Stimulated activated CD4-positive, alpha-beta T cell treated with anti-CD3 and anti-CD28 coated beads, Interleukin-1b, Interleukin-23, amount 100 ng/mL, for 24 hours (primary cell): ENCODE results near the gene JPH2.

Experiments used
- DNase-seq, 4 experiments: peaks; one replicate each; pipeline ENCODE4 v3.0.0-alpha.2; 2020; ENCODE audit warnings: low read depth in 4 of 4, low spot score in 1 of 4

JPH2 gene

DNA sequence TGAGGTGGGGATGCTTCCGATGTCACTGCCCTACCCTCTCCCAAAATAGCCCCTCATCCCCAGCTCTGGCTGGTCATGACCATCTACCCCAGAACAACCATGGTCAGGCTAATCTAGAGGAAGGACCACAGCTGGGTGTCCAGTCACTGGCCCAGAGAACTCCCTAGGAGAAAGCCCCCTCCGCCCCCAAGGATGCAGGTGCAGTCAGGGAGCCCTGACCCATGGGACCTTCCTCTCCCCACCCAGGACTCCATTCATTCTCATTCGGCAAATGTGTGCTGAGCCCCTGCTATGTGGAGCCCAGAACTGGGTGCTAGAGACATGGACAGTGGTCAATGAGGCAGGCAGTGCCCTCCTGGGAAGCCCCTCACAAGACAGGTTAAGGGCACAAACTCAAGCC, 60.5 kb downstream of the JPH2 start:
- DNase-seq: no peak

DNA sequence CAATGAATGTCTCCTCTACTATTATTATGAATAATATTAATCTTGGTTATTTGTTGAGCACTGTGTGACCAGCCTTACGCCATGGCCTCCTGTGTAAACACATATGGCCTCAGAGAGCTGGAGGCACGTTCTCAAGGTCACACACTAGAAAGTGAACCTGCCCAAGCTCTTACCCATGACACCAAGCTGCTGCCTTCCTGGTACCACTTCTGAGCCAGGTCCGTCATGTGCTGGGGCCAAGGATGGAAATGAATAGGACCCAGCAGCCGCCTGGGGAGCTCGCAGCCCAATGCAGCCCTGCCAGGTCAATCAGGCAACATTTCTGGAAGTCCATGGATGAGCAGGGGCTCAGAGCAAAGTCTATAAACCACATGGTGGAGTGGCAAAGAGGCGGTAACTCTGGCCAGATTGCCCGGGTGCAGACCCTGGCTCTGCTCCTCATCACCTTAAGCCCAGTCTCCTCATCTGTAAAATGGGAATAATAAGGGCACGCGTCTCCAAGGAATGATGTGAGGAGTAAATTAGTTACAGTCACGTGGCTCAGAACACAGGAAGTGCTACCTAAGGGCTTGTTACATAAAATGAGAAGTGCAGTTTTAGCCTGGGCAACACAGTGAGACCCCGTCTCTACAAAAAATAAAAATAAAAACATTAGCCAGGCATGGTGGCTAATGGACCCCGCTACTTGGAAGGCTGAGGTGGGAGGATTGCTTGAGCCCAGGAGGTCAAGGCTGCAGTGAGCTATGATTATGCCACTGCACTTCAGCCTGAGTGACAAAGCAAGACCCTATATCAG, 61.5 kb downstream of the JPH2 start:
- DNase-seq: no peak

DNA sequence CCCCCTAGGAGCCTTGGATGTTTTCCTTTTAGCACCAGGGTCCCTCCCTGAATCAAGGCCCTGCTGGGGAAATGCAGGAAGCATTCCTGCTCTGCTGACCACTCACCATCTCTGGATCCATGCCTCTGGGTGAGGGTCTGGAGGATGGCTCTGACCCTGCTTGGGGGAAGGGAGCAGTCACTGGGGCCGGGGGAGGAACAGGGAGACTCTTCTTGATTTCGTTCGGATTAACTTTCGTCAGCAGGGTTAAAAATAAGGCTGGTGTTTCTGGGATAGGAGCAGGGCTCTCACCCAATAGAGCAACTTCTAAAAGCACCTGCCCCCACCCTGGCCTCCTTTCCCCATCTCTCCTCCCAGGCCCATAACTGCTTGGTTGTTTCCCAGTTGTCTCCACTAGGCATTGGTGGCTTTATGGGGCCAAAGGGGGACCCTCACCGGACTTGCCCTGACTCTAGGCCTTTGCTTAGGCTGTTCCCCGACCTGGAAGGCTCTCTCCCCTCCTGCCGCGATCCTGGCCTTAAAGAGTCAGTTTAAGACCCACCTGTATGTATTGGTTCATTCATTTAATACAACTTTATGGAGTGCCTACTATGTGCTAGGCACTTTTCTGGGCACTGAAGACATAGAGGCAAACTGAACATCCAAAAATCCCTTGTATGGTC, 63.0 kb downstream of the JPH2 start:
- DNase-seq: no peak

DNA sequence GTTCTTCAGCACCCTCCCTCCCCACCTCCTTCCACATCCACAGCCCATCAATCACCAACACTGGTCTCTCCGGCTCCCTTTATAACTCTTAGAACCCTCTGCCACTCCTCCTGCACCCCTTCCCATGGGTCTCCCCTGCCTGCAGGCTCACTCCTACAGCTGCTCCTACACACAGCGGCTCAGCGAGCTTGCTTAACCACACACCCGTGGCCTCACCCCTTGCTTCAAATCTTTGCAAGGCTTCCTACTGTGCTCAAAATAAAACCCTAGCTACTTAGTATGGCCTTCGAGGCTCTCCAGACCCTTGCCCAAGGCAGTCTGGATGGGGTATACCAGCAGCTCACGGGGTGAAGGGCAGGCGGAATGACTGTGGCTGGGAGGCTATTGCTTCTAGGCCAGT, 63.7 kb downstream of the JPH2 start:
- no peak for DNase-seq

DNA sequence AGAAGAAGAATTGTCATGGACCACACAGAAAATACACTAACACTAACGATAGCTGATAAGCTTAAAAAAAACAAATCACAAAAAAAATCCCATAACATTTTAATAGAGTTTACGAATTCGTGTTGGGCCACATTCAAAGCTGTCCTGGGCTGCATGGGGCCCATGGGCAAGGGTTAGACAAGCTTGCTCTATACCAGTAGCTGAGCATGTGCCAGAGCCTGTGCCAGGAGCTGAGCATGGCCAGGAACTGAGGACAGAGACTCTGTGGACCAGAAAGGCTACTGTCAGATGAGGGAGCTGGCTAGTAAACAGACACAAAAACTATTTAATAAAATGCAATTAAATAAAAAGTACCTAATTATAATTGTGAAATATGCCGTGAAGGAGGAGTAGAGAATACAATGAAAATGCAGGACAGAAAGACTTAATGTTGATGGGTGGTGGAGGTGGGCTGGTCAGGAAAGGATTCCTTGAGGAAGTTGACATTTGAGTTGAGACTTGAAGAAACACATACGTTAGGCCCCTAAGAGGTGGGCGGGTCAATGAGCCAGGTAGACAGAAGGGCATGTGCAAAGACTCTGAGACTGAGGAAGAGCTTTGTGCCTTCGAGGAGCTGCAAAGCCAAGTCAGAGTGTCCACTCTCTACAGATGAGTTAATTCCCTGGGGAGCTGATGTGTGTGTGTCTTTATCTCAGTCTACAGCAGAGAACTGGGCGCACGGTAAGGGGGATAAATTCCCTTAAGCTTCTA, 66.1 kb downstream of the JPH2 start:
- no peak for DNase-seq

DNA sequence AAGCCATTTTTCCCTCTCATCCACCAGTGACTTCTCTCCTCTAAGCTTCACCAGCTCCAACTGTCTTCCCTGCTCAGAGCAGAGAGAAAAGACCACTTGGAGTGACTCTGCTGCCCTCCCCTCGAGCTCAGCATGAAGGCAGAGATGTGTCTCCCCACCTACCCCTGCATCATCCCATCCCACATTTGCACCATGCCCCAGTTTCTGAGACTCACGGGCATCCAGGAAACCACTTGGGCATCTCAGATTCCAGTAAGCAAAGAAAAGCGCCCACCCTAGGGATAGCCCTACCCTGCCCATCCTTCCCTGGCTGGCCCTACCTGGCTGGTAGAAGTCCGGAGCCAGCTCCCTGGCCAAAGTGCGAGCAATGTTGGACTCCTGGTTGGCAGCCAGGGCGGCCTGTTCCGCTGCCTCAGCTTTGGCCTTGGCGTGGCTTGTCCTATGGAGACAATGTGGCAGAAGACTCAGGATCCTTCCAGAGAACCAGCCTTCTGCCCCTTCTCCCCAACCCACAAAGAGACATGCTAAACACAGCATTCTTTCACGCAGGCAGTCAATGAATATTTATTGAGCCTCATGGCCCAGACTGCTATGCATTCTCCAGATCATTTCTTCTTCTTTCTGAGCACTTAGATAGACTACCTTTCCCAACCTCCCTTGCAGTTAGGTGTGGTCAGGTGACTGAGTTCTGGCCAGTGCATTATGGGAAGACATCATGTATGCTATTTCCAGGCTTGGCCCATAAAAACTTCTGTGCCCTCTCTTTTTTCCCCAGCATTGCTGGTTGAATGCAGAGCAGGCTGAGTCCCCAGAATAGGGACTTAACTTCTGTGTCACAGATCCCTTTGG, 68.6 kb downstream of the JPH2 start:
- DNase-seq: no peak

DNA sequence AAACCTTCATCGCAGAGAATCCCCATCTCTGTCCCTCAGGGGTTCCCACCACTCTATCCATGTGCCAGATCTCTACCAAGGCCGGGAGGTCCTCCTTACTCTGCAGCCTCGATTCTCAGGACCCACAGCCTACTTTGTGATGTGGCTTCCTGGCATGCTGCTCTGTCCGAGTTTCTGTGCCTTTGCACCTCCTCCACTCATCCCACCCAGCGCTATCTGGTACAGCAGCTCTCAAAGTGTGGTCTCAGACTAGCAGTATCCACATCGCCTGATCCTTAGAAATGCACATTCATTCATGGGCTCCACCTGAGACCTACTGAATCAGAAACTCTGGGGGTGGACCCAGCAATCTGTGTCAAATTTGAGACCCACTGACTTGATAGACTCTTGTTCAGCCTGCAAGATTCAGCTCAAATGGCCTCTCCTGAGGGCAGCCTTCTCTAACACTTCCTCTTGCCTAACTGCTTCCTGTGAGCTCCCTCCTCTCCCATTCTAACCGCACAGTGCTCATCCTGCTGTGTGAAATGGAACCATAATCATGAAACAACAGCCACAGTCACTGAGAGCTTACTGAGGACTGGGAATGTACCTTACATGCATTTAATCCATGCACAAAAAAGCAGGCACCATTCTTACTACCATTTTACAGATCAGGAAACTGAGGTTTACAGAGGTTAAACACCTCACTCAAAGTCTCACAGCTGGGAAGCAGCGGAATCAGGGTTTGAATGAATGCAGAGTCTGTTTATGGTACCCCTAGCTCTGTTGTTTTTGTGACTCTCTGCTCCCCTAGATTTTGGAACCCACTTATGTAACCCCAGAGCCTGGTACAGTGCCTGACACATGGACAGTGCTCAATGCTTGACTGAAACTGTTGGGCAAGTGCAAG, 69.4 kb downstream of the JPH2 start:
- no peak for DNase-seq

DNA sequence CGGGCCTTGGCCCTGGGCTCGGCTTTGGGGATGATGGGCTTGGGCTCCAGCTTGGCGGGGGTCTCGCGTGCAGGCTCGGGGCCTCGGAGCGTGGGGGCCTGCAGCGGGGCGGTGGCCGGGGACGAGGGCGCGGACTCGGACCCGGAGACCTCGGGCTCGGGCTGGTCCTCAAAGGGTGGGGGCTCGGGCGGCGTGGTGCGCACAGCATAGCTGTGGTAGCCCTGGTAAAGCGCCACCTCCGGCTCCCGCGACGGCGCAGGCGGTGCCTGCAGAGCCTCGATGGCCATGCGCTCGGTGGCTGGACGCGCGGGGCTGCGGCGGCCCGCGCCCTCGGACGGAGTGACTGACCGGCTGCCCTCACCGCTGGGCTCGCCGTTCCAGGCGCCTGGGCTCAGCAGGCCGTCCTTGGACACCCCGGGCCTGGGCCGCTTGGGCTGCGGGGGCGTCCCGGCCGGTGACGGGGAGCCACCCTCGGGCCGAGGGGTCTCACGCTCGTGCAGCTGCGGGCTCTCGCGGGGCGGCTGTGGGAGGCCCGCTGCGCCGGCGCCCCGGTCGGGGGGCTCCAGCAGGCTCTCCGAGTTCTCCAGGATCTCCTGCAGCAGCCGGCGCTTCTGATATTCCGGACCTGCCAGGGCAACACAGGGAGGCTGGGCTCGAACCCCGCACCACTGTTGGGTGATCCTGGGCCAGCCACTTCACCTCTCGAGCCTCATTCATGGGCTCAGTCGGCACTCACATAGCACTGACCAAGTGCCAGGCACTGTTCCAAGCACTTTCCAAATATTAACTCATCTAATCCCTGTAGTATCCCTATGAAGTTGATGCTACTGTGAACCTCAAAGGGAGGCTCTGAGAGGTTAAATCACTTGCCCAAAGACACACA, 71.0 kb downstream of the JPH2 start:
- DNase-seq: no peak

DNA sequence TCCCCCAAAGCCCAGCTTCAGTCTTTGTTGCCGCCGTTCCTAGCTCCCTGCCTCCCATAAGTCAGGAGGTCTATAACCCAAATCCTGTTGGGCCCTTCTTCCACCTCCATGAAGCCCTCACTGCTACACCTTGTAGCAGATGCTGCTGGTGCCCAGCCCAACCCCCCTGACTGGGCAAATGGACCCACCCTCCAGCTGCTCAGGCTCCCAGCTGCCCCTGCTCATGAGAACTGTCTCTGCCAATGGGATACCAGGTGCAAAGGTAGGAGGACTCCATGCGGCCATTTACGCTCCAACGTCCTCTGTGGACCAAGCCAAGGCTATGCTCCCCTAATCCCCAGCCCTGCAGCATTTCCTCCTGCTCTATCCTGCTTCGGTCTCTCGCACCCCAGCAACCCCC, 71.8 kb downstream of the JPH2 start:
- no peak for DNase-seq

DNA sequence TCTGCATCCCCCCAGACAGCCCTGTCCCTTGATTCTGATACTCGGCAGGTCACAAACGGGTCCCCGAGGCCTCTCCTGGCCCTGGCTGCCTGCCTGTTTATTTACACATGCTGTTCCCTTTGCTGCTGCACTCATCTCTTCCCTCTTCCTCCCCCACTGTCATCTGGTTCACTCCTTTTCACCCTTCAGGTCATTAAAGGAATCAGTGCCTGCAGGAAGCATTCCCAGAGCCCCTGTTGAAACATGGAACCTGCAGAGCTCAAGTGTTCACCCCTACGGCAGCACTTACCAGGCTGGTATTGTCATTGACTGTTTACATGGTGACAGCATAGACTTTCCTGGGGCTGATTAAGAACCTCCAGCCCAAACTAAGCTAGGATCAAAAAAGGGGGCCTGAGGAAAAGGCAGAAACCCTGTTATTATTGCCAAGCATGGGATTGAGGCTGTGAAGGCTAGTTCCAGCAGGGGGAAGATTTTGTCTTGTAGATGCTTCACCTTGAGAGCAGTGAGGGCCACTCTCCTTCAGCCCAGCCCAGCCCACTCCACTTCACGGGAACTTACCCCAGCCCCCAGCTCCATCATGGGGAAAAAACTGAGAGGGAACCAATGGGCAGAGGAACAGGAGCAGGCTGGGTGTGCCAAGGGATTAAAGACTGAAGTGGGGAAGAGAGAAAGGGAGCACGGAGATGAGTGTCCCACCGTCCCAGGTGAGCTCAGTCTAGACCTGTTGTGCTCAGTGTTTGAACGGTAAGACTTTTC, 73.2 kb downstream of the JPH2 start:
- no peak for DNase-seq

DNA sequence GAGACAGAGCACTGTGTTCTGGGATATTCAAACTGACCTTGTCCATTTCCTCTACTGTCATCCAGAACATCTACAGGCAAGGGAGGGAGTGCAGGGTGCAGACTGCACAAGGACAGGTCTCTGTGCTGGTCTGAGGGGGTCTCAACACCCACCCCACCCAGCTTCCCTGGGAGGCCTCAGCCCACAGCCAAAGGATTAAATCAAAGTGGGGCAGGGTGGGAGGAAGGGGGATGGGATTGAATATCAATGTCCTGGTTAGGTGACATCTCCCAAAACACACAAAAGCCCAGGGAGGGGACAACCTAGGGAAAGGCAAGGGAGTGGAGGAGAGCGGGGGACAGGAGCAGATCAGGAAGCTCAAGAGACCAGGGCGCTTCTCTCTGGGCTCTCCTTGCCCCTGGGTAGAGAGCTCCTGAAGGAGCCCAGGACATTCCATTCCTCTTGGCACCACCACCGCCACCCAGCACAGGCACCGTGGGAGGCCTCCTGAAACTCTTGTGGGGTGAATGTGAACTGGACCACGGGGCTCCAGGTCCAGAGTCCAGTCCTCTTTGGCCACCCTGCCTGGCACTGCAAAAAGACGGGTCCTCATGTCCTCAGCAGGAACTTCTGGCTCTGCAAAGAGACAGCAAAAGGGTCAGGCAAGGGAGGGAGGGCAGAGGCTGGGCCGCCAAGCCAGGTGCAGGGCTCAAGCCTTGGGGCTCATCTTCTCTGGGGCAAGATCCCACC, 73.9 kb downstream of the JPH2 start:
- DNase-seq: no peak

DNA sequence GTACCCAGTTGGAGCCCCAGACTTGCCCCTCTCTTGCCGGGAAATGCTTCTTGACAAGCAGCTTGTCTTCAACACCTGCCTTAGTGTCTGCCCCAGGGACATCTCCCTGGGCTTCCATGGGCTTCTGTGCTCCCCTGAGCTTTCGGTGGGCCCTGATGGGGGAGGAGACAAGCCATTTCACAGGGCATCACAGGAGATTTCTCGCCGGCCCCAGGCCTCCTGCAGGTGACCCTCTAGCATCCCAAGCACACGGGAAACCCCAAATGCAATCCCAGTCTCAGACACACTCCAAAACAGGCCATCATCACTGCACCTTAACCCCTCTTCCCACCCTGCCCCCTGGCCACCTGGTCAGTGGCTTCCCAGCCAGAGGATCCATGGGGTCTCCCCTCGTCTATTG, 74.5 kb downstream of the JPH2 start:
- DNase-seq: no peak

DNA sequence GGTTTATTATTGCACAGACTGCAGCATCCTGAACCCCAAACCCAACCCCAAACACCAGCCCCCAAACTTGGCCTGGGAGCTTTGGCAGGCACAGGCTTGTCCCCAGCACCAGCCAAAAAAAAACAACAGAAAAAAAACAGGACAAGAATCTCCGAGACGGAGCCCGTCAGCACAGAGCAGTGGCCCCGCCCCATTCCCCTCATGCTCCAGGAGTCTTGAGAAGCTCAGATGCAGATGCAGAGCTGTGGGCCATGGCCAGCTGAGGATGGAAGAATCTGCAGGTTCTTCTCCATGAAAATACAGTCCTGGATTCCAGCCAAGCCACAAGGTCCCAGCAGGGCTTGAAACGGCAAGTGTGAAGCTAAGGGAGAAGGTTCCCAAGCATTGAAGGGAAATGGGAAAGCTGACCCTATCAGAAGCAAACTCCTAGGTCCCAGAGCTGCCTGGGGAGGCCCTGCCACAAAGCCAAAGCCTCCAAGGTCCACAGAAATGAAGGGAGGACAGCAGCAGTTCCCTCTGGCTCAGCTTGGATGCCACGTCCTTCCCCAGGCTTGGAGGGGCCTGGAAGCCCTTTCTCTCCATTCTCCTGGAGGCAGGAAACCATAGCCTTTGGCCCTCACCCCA, 75.2 kb downstream of the JPH2 start:
- no peak for DNase-seq

DNA sequence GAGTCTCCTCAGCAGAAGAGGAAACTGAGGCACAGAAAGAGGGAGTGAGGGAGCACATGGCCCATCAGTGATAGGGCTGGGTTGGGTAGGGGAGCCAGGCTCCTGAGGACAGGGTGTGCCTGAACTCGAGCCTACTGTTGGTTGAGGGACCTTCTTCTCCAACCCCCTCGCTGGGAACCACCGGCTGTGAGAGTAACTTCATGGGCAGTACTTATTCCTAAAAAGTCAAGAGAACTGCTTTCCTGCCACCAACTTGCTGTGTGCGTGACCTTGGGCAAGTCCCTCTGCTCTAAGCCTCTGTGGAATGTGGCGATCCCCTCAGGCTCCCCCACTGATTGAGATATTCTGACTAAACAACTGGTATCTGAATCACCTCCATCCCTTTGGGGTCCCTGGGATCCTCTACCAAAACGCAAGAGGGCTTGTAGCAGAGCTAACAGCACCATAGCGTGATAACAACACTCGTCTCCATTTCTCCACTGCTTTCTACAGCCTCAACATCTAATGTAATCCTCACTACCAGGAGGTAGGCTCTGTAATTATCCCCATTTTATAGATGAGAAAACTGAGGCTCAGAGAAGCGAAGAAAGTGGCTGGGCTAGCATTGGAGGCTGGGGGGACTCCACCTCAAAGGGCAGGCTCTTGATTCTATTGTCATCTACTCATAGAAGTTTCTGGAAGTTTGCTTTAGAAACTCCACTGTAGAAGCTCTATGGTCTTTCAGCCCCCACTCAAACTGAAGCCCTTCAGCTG, 76.0 kb downstream of the JPH2 start:
- DNase-seq: no peak

DNA sequence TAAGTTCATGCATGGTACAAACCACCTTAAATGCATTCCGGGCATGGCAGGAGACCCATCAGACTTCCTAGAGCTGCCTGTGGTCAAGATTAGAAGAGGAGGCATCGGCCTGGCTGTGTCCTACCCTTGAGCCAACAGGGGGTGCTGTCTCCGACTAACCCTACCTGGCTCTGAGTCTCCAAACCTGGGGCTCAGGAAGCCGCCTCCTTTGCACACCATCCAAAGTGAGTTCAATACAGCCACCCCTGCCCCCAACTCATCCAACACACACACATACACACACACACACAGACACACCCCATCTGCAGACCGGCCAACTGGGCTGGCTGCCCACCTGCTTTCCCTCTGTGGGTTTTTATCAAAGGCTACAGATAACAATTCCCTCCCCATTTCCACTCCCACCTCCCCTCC, 77.0 kb downstream of the JPH2 start:
- no peak for DNase-seq

DNA sequence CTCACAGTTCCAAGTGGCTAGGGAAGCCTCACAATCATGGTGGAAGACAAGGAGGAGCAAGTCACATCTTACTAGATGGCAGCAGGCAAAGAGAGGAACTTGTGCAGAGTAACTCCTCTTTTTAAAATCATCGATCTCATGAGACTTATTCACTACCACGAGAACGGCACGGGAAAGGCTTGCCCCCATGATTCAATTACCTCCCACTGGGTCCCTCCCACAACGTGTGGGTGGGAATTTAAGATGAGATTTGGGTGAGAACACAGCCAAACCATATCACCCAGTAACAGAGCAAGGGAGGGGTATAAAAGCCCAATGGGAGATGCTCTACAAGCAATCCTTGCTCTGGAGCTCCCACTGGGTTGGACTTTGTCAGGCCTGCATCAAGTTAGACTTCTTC, 80.4 kb downstream of the JPH2 start:
- no peak for DNase-seq
